Embryonic facial prominence (tissue), 1 donor: ENCODE results near the gene NCL.
"Not testable (repeated sequence)": the region's sequence is repeated elsewhere in the genome, so short reads cannot be mapped to it uniquely, and the experiment has no call there.

Experiments
- DNase-seq: peaks from one replicate; pipeline ENCODE4 v3.0.0-alpha.2; 2016; ENCODE audit errors: extremely low spot score

NCL gene

DNA sequence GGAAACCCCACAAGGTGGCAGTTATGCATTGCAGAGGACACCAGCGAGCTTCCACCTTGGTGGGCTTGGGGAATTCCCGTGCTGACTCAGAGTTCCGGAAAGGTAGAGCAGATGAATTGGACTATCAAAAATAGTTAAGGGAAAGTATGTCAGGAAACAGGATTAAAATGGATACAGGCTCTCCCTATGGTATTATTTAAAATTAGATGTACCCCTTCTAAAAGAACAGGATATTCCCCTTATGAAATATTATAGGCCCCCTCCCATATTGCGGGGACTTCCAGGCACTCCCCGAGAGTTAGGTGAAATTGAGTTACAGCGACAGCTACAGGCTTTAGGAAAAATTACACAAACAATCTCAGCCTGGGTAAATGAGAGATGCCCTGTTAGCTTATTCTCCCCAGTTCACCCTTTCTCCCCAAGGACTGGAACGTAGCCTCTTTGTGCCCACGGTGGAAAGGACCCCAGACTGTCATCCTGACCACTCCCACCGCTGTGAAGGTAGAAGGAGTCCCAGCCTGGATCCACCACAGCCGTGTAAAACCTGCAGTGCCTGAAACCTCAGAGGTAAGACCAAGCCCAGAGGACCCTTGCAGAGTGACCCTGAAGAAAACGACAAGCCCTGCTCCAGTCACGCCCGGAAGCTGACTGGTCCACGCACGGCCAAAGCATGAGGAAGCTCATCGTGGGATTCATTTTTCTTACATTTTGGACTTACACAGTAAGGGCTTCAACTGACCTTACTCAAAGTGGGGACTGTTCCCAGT is 58.5 kb downstream of the NCL start:
- DNase-seq = not testable (repeated sequence)

DNA sequence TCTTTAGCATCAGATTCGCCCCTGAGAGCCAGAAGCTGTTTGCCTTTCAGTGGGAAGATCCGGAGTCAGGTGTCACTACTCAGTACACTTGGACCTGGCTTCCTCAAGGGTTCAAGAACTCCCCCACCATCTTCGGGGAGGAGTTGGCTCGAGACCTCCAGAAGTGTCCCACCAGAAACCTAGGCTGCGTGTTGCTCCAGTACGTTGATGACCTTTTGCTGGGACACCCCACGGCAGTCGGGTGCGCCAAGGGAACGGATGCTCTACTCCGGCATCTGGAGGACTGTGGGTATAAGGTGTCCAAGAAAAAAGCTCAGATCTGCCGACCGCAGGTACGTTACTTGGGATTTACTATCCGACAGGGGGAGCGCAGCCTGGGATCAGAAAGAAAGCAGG is 60.1 kb downstream of the NCL start:
- not testable (repeated sequence) for DNase-seq
